ELR (cell line): ENCODE measurements around the gene PBX4.
"Not testable (repeated sequence)": the region's sequence is repeated elsewhere in the genome, so short reads cannot be mapped to it uniquely, and the experiment has no call there.

Experiments
- DNase-seq: peaks from one replicate; pipeline ENCODE4 v3.0.0-alpha.2; 2015; ENCODE audit warnings: low read depth

The PBX4 gene

GRCh38 chr19:19626516-19627472 lies 8.3 kb upstream of the PBX4 start:
- DNase-seq: no peak

DNA sequence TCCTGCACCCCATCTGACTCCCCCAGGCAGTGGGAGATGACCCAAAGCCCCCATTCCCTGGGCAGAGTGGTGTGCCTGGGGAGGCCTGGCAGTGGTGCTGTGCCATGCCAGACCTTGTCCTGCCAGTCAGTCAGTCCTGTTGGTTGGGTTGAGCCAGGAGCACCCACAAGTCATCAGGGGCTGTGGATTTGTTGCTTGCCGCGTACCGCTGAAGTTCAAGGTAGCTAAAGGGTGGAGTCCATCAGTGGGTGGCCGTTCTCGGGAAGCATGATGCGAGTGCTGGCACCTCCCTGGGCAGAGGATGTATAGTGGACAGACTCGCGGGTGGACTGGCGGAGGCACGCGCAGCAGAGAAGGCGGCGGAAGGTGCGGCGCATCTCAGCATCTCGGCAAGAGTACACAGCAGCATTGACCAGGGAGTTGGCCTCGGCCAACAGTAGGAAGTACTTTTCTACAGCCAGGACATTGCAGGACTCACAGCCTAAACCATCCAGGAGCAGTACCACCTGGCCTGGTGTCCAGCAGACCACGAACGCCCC lies 5.6 kb upstream of the PBX4 start:
- no peak for DNase-seq

GRCh38 chr19:19623383-19623782 lies 4.9 kb upstream of the PBX4 start:
- DNase-seq: no peak

GRCh38 chr19:19619849-19620210 lies 1.3 kb upstream of the PBX4 start:
- no peak for DNase-seq

- DNase-seq: no peak
These were observed 828 bp upstream of the PBX4 start for GRCh38 chr19:19619181-19619848.

GRCh38 chr19:19615086-19615485 lies 3.4 kb downstream of the PBX4 start:
- peak; percentile 83 for DNase-seq

GRCh38 chr19:19613506-19613905 lies 5.0 kb downstream of the PBX4 start:
- DNase-seq: peak; percentile 51

- DNase-seq: no peak
These were observed 7.9 kb downstream of the PBX4 start for GRCh38 chr19:19610376-19611202.

DNA sequence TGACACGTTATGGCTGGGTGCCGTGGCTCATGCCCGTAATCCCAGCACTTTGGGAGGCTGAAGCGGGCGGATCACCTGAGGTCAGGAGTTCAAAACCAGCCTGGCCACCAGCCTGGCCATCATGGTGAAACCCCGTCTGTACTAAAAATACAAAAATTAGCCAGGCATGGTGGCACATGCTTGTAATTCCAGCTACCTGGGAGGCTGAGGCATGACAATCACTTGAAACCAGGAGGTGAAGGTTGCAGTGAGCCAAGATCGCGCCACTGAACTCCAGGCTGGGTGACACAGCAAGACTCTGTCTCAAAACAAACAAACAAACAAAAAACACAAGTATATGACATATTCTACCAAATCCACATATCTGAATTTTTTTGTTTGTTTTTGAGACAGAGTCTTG lies 11.8 kb downstream of the PBX4 start:
- not testable (repeated sequence) for DNase-seq

DNA sequence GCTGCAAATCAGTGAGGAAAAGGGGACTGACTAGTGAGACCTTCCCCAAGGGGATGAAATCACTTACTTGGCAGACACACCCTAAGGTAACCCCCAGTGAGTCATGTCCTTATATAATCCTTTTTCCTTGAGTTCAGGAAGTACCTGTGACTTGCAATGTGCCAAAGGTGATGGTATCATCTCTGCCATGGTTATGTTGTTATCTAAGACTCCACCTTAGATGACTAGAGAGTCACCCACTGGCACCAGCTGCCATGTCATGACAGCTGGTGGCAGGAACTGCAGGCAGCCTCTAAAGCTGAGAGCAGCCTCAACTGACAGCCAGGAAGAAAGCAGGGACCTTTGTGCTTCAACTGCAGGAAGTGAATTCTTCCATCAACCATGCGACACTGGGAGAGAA lies 12.5 kb downstream of the PBX4 start:
- peak; percentile 57 for DNase-seq

DNA sequence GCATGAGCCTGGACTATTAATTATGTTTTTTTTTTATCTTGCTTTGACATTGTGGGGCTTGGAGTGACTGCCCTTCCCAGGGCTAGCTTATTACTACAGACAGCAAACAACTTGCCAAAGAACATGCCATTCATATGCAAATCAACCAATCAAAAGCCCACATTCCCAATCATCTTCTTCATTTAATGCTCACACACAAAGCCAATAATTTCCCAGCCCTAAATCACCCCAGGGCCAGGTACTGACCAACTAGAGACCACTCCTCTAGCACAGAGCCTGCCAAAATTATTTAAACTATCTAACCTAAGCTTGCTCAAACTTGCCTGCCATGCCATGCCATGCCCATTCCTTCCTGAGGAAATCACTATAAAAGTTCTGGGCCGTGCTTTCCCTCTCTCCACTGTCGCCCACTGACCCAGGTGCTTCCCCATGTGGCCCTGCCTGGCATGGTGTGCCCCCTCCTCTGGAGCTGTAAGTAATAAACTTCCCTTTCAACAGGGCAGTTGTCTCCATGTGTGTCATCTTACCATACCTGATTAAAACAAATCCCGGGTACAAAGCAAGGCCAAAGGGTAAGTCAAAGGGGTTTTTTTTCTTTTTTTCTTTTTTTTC lies 15.7 kb downstream of the PBX4 start:
- DNase-seq: no peak

GRCh38 chr19:19602136-19602712 lies 16.3 kb downstream of the PBX4 start:
- DNase-seq: no peak

DNA sequence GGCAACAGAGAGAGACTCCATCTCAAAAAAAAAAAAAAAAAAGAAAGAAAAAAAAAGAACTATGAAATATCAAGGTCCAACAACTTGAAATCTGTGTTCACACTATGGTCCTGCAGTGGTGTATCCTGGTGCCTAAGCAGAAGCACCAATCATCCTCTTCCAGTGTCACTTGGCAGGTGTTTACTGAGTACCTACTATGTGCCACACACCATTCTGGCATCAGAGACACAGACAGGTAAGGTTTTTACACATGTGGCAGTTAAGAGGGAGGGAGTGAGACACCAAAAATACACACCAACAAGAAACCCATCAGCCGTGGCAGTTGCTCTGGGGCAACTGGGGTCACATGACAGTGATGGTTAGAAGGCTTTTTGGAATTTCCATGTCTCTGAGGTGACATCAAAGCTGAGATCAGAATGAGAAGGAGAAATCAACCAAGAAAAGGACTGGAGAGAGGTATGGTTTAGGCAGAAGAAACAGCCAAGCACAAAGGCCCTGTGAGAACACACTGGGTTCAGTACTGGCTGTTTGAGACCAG lies 17.6 kb downstream of the PBX4 start:
- DNase-seq: no peak

DNA sequence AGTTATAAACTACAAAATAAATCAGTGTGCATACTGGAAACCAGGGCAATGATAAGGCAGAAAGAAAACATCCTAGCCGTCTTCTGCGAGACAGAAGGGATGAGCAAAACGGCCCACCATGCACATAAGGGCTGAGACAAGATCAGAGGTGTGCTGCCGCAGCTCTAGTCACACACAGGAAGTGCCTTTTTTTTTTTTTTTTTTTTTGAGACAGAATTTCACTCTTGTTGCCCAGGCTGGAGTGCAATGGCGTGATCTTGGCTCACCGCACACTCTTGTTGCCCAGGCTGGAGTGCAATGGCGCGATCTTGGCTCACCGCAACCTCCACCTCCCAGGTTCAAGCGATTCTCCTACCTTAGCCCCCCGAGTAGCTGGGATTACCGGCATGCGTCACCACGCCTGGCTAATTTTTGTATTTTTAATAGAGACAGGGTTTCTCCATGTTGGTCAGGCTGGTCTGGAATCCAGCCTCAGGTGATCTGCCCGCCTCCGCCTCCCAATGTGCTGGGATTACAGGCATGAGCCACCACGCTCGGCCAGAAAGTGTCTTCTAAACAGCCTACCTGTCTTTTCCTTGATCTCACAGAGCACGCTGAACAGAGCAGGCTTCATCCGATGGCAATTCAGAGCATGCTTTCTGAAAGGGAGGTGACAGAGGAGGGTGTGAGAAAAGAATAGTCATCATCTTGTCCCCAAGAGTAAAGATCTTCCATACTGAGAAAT lies 19.6 kb downstream of the PBX4 start:
- DNase-seq: not testable (repeated sequence)

- no peak for DNase-seq
These were observed 20.6 kb downstream of the PBX4 start for GRCh38 chr19:19597809-19598306.

- peak; percentile 21 for DNase-seq
These were observed 23.3 kb downstream of the PBX4 start for GRCh38 chr19:19595171-19595701.

GRCh38 chr19:19594381-19594780 lies 24.1 kb downstream of the PBX4 start:
- DNase-seq: no peak

- no peak for DNase-seq
These were observed 25.8 kb downstream of the PBX4 start for GRCh38 chr19:19592690-19593089.

- DNase-seq: peak; percentile 99
These were observed 27.2 kb downstream of the PBX4 start for GRCh38 chr19:19591133-19591825.
